MG63 (cell line): ENCODE data around the gene FAM151A. TPM values are rescaled to one million over a fixed set of nuclear protein-coding genes. Genes with fewer than 3 reads are reported as not detected.

Experiments
- DNase-seq: peaks from one replicate; pipeline ENCODE4 v3.0.0-alpha.2; 2020
- H3K27me3 ChIP-seq: fragments of 250-450 bp; sonication (Bioruptor Pico); 2 replicates; pipeline ENCODE4 v1.5.1; 2020; ENCODE audit warnings: mild to moderate bottlenecking, moderate library complexity
- H3K36me3 ChIP-seq: fragments of 250-450 bp; sonication (Bioruptor Pico); 2 replicates; pipeline ENCODE4 v1.5.1; 2020; ENCODE audit warnings: mild to moderate bottlenecking, moderate library complexity
- H3K4me3 ChIP-seq: fragments of 250-450 bp; sonication (Bioruptor Pico); 2 replicates; pipeline ENCODE4 v1.5.1; 2020; ENCODE audit warnings: mild to moderate bottlenecking, moderate library complexity
- H3K9me3 ChIP-seq: fragments of 250-450 bp; sonication (Bioruptor Pico); 2 replicates; pipeline ENCODE4 v1.5.1; 2020; ENCODE audit warnings: mild to moderate bottlenecking, moderate library complexity
- total RNA-seq: library from RNA; depleted of rRNA; stranded (reverse); fragments of >200 nt; shearing (Covaris generic); gene quantifications from 2 replicates; pipeline ENCODE4 v1.2.3, GENCODE V29; 2014; ENCODE audit warnings: low replicate concordance

The FAM151A gene
- total RNA-seq, 1 experiment from 2014 or later: not detected

DNA sequence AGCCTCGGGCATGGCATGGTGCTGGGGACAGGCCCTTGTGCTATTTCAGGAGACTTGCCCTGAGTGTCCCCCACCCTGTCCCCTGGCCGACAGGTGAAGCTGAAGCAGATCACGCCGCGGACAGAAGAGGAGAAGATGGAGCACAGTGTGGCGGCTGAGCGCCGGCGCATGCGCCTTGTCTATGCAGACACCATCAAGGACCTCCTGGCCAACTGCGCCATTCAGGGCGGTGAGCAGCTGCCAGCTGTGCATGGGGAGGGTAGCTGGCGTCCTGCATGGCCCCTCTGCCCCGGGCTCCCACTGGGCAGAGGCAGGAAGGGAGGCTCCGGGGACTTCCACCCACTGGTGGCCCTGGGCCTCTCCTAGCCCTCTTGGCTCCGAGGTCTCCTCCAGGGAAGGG lies 28.9 kb downstream of the FAM151A start:
- H3K4me3 ChIP-seq: no peak overlapping the region
- no peaks in the 10 kb centered on the region for H3K9me3 ChIP-seq
- no peaks in the 10 kb centered on the region for H3K36me3 ChIP-seq
- no peaks in the 10 kb centered on the region for H3K27me3 ChIP-seq
- DNase-seq: no peak

DNA sequence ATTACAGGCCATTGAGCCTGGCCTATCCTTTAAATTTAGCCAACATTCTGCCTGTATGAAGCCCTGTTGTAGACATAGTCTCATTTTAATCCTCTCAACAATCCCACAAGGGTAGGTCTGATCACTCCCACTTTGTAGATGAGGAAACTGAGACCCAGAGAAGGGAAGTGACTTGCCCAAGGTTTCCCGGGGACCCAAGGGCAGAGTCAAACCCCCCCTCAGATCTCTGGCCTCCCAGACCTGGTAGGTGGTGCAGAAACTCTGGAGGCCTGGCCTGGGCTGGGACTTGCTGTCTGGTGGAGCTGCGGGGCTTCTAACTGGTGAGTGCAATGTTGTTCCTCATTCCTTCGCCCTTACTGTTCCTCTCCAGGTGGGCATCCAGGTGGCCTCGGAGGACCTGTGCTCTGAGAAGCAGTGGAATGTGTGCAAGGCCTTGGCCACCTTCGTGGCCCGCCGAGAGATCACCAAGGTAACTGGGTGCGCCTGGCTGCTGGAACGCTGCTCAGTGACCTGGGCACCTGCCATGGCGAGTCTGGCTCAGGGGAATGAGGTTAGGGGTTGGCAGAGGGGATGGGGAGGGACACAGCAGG lies 29.7 kb downstream of the FAM151A start:
- H3K4me3 ChIP-seq: no peak overlapping the region
- H3K27me3 ChIP-seq: no peaks in the 10 kb centered on the region
- H3K36me3 ChIP-seq: no peaks in the 10 kb centered on the region
- H3K9me3 ChIP-seq: no peaks in the 10 kb centered on the region
- DNase-seq: no peak

DNA sequence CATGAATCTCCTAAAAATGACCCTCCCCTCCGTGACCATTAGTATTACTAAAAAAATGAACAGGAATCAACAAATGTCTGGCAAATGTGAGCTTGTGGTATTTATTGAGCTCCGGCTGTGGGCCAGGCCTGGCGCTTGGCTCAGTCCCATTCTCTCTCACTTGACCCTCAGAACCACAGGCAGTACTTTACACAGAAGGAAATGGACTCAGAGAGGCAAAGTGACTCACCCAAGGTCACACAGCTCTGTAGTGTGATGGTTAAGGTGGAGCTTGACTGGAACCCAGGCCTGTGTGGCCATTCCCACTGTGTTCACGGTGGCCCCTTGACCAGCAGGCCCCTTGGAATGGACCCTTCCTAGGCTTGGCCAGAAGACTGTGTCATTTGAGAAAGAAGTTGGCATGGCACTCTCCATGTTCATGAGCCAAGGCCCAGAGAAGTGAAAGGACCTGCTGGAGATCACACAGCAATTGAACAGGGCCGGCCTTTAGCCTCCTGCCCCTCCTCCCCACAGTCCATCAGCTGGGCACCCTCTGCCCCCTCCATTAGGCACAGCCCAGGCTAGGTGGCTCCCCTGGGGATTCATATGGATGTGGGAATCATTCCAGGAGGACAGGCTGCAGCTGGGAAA lies 32.1 kb downstream of the FAM151A start:
- H3K9me3 ChIP-seq: no peaks in the 10 kb centered on the region
- peak; percentile 54 for DNase-seq
- no peaks in the 10 kb centered on the region for H3K36me3 ChIP-seq
- H3K27me3 ChIP-seq: no peaks in the 10 kb centered on the region
- no peak overlapping the region for H3K4me3 ChIP-seq

DNA sequence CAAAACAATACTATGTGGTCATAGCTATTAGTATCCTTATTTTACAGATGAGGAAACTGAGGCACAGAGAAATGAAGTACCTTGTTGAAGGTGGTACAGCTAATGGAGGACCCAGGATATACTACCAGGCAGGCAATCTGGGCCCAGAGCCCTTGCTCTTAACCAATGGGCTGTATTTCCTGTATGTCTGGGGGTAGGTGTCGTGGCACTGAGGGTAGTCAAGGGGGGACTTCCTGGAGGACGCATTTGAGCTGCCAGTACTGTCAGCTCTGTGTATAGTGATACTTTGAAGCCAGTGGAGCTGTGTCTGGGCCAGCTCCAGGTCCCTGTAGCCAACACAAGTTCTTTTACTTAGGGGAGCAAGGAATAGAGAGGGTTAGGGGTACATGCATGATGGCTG lies 34.9 kb downstream of the FAM151A start:
- no peak for DNase-seq
- Histone ChIP-seq H3K9me3 (no peaks in the 10 kb centered on the region), H3K27me3 (no peaks in the 10 kb centered on the region), H3K4me3 (no peak overlapping the region), H3K36me3 (no peaks in the 10 kb centered on the region)

DNA sequence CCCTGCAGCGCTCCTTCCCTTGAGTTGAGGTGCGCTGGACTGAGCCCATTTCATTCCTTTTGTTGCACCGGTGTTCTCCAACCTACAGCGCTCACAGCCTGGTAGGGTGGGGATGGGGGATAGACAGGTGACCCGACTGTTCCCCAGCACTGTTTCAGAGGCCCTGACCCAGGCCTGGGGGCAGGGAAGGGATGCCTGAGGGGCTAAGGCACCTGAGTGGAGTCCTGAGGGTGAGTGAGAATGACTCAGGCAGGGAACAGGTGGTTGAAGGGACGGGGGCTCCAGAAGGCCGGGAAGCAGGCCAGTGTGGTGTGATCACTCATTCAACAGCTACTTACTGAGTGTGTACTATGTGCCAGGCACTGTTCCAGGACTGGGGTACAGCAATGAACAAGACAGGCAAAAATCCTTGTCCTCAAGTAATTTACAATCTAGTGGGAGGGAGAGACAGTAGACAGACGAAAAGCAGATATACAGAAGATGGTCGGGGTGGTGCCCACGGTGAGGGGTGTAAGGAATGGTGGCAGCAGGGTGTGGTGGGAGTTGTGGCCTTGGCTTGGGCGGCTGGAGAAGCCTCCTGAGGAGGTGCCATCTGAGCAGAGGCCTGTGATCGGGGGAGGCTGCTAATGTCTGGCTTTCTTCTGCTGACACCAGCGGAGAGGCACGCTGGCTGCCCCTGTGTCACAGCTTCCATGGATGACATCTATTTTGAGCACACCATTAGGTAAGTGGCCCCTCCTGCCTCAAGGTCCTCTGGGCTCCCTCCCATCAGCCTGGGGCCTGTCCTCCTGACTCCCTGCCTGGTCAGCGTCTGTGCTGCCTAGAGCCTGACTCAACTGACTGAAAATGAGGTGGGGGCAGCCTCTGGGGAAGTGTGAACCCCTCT lies 37.9 kb downstream of the FAM151A start:
- Histone ChIP-seq H3K27me3 (no peaks in the 10 kb centered on the region), H3K9me3 (no peaks in the 10 kb centered on the region)
- peak; percentile 15 for DNase-seq

DNA sequence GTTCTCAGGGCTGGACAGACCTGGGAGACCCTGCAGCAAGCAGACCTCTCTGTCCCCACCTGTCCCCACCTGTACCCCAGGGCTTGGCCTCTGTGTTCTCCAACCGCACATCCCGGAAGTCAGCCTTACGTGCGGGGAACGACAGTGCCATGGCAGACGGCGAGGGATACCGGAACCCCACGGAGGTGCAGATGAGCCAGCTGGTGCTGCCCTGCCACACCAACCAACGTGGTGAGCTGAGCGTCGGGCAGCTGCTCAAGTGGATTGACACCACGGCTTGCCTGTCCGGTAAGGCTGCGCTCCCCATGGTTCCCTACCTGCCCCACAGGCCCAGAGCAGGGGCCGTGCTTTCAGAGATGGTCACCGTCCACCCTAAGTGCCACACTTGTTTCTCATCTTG lies 38.8 kb downstream of the FAM151A start:
- Histone ChIP-seq H3K4me3 (no peak overlapping the region), H3K9me3 (no peaks in the 10 kb centered on the region), H3K36me3 (no peaks in the 10 kb centered on the region), H3K27me3 (no peaks in the 10 kb centered on the region)
- no peak for DNase-seq

More for the DNA sequence above, 37.9 kb downstream of the FAM151A start:
- no peaks in the 10 kb centered on the region for H3K36me3 ChIP-seq
- H3K4me3 ChIP-seq: no peak overlapping the region

DNA sequence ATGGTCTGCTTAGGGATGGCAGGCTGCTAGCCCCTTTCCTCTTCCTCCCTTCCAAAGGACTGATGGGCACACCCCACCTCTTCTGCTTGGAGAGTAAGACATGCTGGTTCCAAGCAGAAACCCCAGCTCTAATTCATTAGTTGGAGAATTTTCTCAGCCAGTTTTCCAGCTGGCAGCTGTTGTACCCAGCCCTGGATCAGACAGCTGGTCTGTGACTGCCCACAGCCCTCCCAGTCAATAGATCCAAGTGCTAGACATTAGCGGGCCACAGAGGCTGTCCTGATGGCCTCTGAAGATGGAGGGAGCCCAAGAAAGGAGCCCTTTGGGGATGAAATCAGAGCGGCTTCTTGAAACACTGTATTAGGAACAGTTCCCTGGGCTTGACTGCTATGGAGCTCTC lies 39.5 kb downstream of the FAM151A start:
- Histone ChIP-seq H3K36me3 (no peaks in the 10 kb centered on the region), H3K9me3 (no peaks in the 10 kb centered on the region), H3K27me3 (no peaks in the 10 kb centered on the region), H3K4me3 (no peak overlapping the region)
- no peak for DNase-seq

DNA sequence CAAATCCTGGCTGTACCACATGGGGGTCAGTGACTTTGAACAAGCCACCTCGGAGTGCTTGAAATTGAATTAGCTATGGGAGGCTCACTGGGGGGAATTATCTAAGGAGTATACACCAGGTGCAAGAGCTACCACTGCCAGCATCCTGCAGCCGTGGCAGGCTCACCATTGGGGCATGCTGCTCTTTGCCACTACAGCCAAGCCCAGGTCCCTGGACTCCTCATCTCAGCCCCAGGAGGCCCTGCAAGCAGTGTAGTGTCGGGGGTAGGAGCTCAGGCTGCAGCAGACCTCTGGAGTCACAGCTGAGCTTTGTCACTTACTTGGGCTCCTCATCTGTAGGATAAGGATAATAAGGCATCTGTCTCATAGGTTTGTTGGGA lies 40.0 kb downstream of the FAM151A start:
- Histone ChIP-seq H3K9me3 (no peaks in the 10 kb centered on the region), H3K4me3 (no peak overlapping the region), H3K36me3 (no peaks in the 10 kb centered on the region), H3K27me3 (no peaks in the 10 kb centered on the region)
- no peak for DNase-seq

DNA sequence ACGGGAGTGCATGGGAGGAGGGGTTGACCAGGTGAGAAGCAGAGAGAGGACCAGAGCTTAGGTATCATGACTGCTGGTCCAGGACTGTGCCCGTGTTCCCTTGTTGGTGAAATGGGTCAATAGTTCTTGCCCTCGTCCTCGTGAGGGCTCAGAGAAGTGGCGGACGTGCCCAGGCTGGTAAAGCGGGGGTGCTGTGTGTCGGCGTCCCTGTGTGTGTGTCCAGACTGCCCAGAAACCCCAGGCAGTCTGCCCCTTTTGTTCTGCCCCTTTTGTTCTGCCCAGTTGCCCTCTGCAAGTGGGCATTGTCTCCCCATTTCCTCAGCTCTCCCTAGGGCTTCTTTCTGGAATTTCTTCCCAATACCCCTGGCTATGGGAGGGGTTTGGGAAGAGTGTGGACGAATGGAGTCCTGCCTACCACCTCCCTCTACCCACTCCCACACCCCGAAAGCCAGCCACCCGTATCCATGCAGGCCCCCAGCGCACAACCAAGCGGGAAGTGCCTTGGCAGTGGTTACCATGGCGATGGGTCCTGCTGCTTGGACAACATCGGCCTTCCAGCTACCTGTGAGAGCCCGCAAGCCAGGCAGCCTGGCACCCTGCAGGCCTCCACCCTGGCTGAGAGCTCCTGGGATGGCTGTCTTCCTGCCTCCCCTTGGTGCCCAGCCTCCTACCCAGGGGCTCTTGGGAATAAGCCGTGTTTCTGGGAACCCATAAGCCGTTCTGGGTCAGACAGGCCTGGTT lies 40.6 kb downstream of the FAM151A start:
- no peaks in the 10 kb centered on the region for H3K9me3 ChIP-seq
- no peaks in the 10 kb centered on the region for H3K36me3 ChIP-seq
- no peak overlapping the region for H3K4me3 ChIP-seq
- H3K27me3 ChIP-seq: no peaks in the 10 kb centered on the region
- no peak for DNase-seq

DNA sequence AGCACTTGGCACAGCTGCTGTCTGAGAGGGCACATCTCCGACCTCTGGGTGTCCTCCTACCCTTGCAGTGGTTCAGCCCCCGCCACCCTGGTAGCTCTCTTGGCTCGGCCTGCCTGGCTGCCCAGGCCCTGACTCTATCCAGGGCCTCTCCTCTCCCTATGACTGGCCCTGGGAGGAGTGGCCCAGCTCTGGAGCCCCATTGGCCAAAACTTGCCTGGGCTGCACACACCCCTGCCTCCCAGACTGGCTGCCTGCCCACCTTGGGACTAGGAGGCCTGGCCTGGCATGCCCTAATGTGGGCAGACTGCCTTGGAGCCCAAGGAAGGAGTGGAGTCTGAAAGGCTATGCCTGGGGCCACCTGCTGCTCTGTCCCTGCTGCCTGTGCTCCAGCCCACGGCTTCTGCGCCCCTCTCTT lies 41.7 kb downstream of the FAM151A start:
- Histone ChIP-seq H3K9me3 (no peaks in the 10 kb centered on the region), H3K36me3 (no peaks in the 10 kb centered on the region), H3K4me3 (no peak overlapping the region), H3K27me3 (no peaks in the 10 kb centered on the region)
- peak; percentile 99 for DNase-seq

DNA sequence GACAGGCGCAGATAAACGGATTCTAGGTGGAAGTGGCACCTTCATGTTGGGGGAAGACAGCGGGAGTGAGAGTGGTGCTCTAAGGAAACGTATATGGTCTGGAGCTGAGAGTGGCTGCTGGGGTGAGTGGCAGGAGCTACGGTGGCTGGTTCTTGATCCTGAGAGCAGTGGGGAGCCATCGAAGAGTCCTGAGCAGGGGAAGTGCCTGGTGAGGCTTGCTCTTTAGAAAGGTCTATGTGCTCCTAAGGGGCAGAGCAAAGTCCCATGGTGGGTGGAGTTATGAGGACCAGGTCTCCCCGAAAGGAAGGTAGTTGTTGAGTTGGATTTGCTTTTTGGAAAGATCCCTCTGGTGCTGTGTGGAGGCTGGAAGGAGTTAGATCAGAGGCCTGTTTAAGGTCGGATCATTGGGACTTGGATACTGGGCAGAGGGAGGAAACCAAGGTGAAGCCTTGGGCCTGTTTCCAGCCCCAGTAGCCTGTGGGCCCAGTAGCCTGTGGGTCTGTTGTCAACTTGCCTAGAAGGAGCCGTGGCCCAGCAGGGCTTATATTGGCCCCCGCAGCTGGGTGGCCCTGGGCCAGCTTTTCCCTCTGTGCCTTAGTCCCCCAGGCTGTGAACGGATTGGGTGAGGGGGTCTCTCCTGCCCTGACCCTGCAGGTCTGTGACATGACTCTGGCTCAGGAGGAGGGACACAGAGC lies 42.3 kb downstream of the FAM151A start:
- no peaks in the 10 kb centered on the region for H3K27me3 ChIP-seq
- DNase-seq: no peak
- no peaks in the 10 kb centered on the region for H3K9me3 ChIP-seq
- H3K4me3 ChIP-seq: no peak overlapping the region
- H3K36me3 ChIP-seq: no peaks in the 10 kb centered on the region

DNA sequence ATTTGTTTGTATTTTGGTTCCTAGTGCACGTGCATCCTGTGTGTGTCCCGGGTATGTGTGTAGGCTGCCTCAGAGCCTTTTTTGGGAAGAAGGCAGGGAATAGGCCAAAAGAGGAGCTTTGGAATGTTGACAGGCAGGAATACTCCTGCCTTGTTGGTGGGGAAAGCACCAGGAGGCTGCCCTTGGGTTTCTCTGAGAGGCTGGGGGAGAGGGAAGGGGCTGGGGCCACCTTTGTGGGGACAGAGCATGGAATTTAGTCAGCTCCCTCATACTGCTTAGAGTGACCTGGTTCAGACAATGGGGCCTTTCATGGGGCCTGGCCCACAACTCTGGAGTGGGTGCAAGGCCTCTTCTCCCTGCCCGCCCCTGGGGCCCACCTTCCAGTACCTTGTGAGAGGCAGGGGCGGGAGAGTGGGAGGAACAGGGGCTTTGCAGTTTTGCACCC lies 44.0 kb downstream of the FAM151A start:
- H3K27me3 ChIP-seq: no peaks in the 10 kb centered on the region
- H3K4me3 ChIP-seq: no peak overlapping the region
- DNase-seq: no peak
- H3K36me3 ChIP-seq: no peaks in the 10 kb centered on the region
- no peaks in the 10 kb centered on the region for H3K9me3 ChIP-seq

DNA sequence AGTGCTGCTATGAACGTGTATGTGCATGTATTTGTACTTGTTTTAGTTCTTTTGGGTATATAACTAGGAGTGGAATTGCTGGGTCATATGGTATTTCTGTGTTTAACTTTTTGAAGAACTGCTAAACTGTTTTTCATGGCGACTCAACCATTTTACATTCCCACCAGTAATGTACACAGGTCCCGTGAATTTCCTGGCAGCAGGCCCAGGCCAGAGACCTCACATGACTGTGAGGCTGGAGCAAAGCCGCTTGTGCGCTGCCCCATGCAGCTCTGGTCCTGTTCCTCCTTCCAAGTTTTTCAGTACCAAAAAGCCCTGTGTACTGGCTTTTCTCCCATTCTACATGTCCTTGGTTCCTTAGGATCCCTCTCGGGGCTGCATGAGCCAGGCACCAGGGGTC lies 45.7 kb downstream of the FAM151A start:
- Histone ChIP-seq H3K27me3 (no peaks in the 10 kb centered on the region), H3K36me3 (no peaks in the 10 kb centered on the region), H3K4me3 (no peak overlapping the region), H3K9me3 (no peaks in the 10 kb centered on the region)
- DNase-seq: peak; percentile 43

DNA sequence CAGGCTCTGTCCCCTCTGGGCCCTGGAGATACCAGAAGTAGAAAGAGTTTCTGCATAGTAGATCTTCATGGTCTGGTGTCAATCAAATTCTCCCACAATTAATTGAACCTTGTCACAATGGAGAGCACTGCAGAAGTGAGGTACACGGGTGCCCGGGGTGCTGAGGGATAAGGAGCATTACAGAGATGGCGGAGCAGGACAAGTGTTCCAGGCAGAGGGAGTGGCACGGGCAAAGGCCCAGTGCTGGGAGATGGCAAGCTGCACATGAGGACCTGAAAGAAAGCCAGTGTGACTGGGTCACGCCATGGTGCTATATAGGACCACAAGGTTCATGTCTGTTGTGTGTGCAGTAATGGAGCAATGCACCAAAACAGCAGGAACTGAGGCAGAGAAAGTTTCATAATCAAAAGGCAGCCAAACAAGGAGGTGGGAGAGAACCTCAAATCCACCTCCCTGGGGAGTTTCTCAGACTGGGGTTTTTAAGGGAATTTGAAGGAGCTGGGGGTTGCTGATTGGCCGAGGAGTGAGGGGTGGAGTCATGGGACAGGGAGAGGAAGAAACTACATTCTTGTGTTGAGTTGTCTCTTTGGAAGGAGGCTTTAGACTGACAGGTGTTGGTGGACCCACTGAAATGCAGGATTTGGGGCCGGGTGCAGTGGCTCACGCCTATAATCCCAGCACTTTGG lies 47.6 kb downstream of the FAM151A start:
- no peaks in the 10 kb centered on the region for H3K9me3 ChIP-seq
- no peak overlapping the region for H3K4me3 ChIP-seq
- DNase-seq: no peak
- no peaks in the 10 kb centered on the region for H3K27me3 ChIP-seq
- H3K36me3 ChIP-seq: no peaks in the 10 kb centered on the region

DNA sequence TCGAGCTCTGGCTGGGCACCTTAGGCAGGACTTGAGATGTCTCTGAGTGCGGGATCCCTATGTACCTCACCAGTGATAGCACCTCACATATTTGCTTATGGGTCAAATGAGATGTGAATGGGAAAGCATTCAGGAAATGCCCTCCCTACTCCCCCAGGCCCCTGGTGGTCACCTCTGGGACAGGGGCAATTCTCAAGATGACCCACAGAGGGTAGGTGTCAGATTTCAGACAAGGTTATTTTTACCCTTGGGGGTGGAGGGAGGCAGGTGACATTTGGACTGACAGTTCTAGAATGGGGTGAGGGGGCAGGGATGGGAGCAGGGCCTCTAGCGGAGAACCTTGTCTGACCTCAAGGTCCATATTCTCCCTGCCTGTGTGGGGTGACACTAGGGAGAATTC lies 48.2 kb downstream of the FAM151A start:
- Histone ChIP-seq H3K4me3 (no peak overlapping the region), H3K9me3 (no peaks in the 10 kb centered on the region), H3K27me3 (no peaks in the 10 kb centered on the region), H3K36me3 (no peaks in the 10 kb centered on the region)
- DNase-seq: no peak

DNA sequence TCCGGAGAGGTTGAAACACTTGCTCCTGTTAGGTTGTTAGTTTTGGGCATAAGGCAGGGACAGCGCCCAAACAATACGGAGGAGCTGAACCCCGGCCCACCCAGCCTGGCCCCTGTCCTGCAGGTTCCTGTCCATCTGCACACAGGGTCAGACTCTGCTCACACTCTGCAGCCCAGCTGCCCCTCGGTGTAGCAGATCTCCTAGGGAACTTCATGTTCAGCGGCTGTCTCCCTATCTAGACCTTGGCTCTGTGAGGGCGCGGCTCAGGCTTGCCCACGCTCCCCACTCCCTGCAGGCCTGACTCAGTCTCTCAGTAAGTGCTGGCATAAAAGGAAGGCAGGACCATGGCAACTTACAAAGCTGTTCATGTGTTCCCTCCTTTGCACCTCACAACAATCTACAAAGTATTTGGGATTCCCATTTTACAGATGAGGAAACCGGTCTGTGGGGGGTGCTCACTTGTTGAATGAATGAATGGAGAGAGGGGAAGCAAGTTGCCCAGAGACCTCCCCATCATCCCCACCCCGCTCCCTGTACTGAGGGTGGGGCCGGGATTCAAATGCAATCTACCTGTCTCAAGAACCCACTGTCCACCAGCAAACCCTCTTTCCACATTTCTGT lies 49.1 kb downstream of the FAM151A start:
- no peak for DNase-seq
- Histone ChIP-seq H3K27me3 (no peaks in the 10 kb centered on the region), H3K4me3 (no peak overlapping the region), H3K9me3 (no peaks in the 10 kb centered on the region), H3K36me3 (no peaks in the 10 kb centered on the region)
